Measurements from ENCODE around the gene STAB1.

- no peak for TF ChIP-seq EZH2phosphoT487 (IDR thresholded peaks at IDR 0.05)
- TF ChIP-seq CTCF (IDR thresholded peaks at IDR 0.05): no peak
- TF ChIP-seq EZH2 (IDR thresholded peaks at IDR 0.05): no peak
Measured at GRCh38 chr3:52509753-52510328, 14.7 kb downstream of the STAB1 start.

Data from neural progenitor cell (in vitro differentiated cells).